GM12878 (cell line): ENCODE data around the gene HOXC12. TPM values are rescaled to one million over a fixed set of nuclear protein-coding genes. Genes with fewer than 3 reads are reported as not detected.

Experiments used
- ATAC-seq: fragments of 200-7000 bp; cut with Tn5 transposase; 3 replicates; pipeline ENCODE4 v1.9.1; 2020; ENCODE audit warnings: mild to moderate bottlenecking, moderate library complexity
- BruUV-seq: library from RNA; stranded (reverse); fragments of 400-500 nt; replicated peaks from 2 replicates; lab custom pipeline; 2021; lab: Mats Ljungman, UMichigan
- CTCF ChIA-PET: fragments of 300-600 bp; sonication (Branson Sonifier 250); formaldehyde crosslinking; extraction: SDS; loops from one replicate; lab custom pipeline; 2021; ENCODE audit warnings: inconsistent platforms; lab: Yijun Ruan, JAX
- POLR2A ChIA-PET: fragments of 350-600 bp; formaldehyde crosslinking; extraction: SDS; loops from one replicate; lab custom pipeline; 2021; ENCODE audit warnings: inconsistent platforms; lab: Charles Lee
- RAD21 ChIA-PET: fragments of 300-600 bp; sonication (Branson Sonifier 250); formaldehyde crosslinking; loops from one replicate; lab custom pipeline; 2023; ENCODE audit warnings: antibody characterized with exemption; ENCODE audit not compliant: unreplicated experiment; lab: Charles Lee
- SMC1A ChIA-PET: fragments of 300-600 bp; sonication (Branson Sonifier 250); formaldehyde crosslinking; loops from one replicate; lab custom pipeline; 2023; ENCODE audit not compliant: unreplicated experiment, uncharacterized antibody; lab: Charles Lee
- DNase-seq: peaks from one replicate; pipeline ENCODE4 v3.0.0-alpha.2; 2011; ENCODE audit warnings: low read depth, low spot score
- FAIRE-seq: peaks from 3 replicates; lab custom pipeline; 2011; peaks lifted over from hg19 to GRCh38; lab: Jason Lieb, UNC
- H2AFZ ChIP-seq: 2 replicates; pipeline ENCODE4 v1.6.0; 2011; ENCODE audit warnings: low read depth, low read length, control low read depth; ENCODE audit not compliant: control insufficient read depth
- H3K27ac ChIP-seq: 2 replicates; pipeline ENCODE4 v1.5.1; 2011; ENCODE audit warnings: control low read depth; ENCODE audit not compliant: control insufficient read depth, insufficient read depth
- H3K27me3 ChIP-seq, 2 experiments: replicated peaks in 1 of 2; 2 replicates each; pipeline versions ENCODE4 v1.6.0 to v1.6.1; 2011; ENCODE audit warnings: low read length in 1 of 2; ENCODE audit not compliant: control insufficient read depth in 2 of 2, insufficient read depth in 2 of 2
- H3K36me3 ChIP-seq, 2 experiments: 2 replicates each; pipeline ENCODE4 v1.5.1; 2011; ENCODE audit warnings: low read length in 1 of 2; ENCODE audit not compliant: control insufficient read depth in 2 of 2, insufficient read depth in 2 of 2
- H3K4me1 ChIP-seq: 2 replicates; pipeline ENCODE4 v1.6.1; 2011; ENCODE audit warnings: mild to moderate bottlenecking, low read length, moderate library complexity, mixed read lengths; ENCODE audit not compliant: control insufficient read depth, insufficient read depth
- H3K4me2 ChIP-seq: 2 replicates; pipeline ENCODE4 v1.6.0; 2011; ENCODE audit warnings: control low read depth; ENCODE audit not compliant: control insufficient read depth, insufficient read depth
- H3K4me3 ChIP-seq: fragments of 200-600 bp; sonication (generic); 2 replicates; pipeline ENCODE4 v1.5.1; 2016
- H3K79me2 ChIP-seq: 2 replicates; pipeline ENCODE4 v1.6.0; 2011; ENCODE audit warnings: low read length; ENCODE audit not compliant: control insufficient read depth, insufficient read depth
- H3K9ac ChIP-seq: 2 replicates; pipeline ENCODE4 v1.8.0; 2011; ENCODE audit warnings: low read length, control low read depth, mixed read lengths; ENCODE audit not compliant: control insufficient read depth, insufficient read depth
- H3K9me3 ChIP-seq: replicated peaks from 3 replicates; pipeline ENCODE4 v1.5.1; 2011; ENCODE audit warnings: mild to moderate bottlenecking, low read length; ENCODE audit not compliant: control insufficient read depth, insufficient read depth
- H4K20me1 ChIP-seq: 2 replicates; pipeline ENCODE4 v1.6.0; 2011; ENCODE audit not compliant: control insufficient read depth, insufficient read depth
- EZH2 ChIP-seq: IDR thresholded peaks from 2 replicates; pipeline ENCODE4 v1.6.1; 2012; ENCODE audit warnings: low read depth, mild to moderate bottlenecking, control low read depth, inconsistent platforms, low read length, borderline replicate concordance; ENCODE audit not compliant: control insufficient read depth
- IRF5 ChIP-seq: fragments of 450-650 bp; IDR thresholded peaks from 2 replicates; pipeline ENCODE4 v1.6.1; 2017; ENCODE audit warnings: borderline replicate concordance
- SMAD5 ChIP-seq: IDR thresholded peaks from 2 replicates; pipeline ENCODE4 v1.6.1; 2016; ENCODE audit warnings: antibody characterized with exemption, low read depth
- SUZ12 ChIP-seq: fragments of 200-600 bp; sonication (generic); IDR thresholded peaks from one replicate; pipeline ENCODE4 v1.6.1; 2018; ENCODE audit warnings: antibody characterized with exemption, mild to moderate bottlenecking; ENCODE audit not compliant: unreplicated experiment
- WGBS: methylation state at CpG from one replicate; pipeline ENCODE4 v1.1.6; 2016; ENCODE audit warnings: low lambda C conversion rate; ENCODE audit not compliant: insufficient replicate concordance, insufficient coverage; ENCODE audit errors: missing lambda C conversion rate; 5-methylcytosine and 5-hydroxymethylcytosine counted together
- in situ Hi-C: fragments of 300-500 bp; cut with MboI; formaldehyde crosslinking; loops from 9 replicates; pipeline ENCODE4 v1.14.3; 2018; ENCODE audit warnings: mixed read lengths
- intact Hi-C: fragments of 100-400 bp; cut with micrococcal nuclease; formaldehyde crosslinking; loops from one replicate; pipeline ENCODE4 v1.14.2; 2022; ENCODE audit not compliant: unreplicated experiment
- polyA plus RNA-seq, 11 experiments: library from polyadenylated mRNA; depleted of rRNA in 4 of 11; unstranded in 6 of 11; stranded (reverse) in 5 of 11; fragments of >200 nt; fragmentation: Nextera tagmentation in 4 of 11; fragmentation: Illumina TruSeq in 1 of 11; extraction: Ambion mirVana in 4 of 11; extraction: Trizol in 1 of 11; gene quantifications; 1 replicate in 1 of 11; 2 replicates in 10 of 11; pipeline versions ENCODE4 v1.2.1 to v1.2.3, GENCODE V29; 2011 to 2016; ENCODE audit warnings: inconsistent platforms in 2 of 11, missing spikeins in 2 of 11, low read depth in 1 of 11
- total RNA-seq, 4 experiments: library from RNA; depleted of rRNA in 3 of 4; stranded (reverse); fragments of >200 nt in 3 of 4; fragmentation: Illumina TruSeq in 1 of 4; extraction: Trizol in 1 of 4; gene quantifications; 2 replicates each; pipeline versions ENCODE4 v1.2.1 to v1.2.3, GENCODE V29; 2013 to 2021

The HOXC12 gene
- total and polyA plus RNA-seq, 10 of the 15 experiments (the other 5 are each of a cell fraction or from before 2014, with no cell fraction given) = not detected

DNA sequence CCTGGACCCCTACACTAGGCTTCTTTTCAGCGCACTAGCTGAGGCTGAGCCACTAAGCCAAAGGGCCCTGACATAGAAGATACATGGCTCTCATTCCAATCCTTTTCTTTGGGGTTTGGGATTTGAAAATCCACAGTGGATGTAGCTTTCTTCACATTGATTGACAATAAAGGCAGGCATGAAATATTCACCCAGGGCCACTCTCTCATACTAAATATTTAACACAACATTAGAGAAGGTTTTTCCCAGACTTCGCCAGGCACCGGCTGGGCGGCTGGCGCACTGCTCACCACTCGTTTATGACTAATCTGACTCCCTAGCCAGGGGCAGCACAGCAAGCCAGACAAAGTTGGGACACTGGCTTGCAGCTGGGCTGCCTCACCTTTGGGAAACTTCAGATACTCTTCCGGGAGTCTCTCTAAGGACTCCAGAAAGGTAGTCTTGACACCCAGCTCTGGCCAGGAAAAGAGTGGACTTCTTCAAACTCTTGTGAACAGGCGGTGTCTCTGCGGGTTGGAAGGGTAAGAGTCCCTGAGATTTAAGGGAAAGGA, 17.5 kb downstream of the HOXC12 start:
- Histone ChIP-seq H3K4me1 (no peaks in the 10 kb centered on the region; the same call in 1 of the 2 replicates), H3K4me3 (no peak overlapping the region), H3K9ac (no peak overlapping the region), H4K20me1 (no peaks in the 10 kb centered on the region; the same call in 1 of the 2 replicates), H3K9me3 (no peaks in the 10 kb centered on the region; the same call in 1 of the 3 replicates), H3K27ac (no peak overlapping the region), H2AFZ (no peak overlapping the region), H3K4me2 (no peak overlapping the region), H3K27me3 (peaks cover 27 to 38% of the 10 kb centered on the region in 2 experiments)
- in situ Hi-C loops = no loop called here
- 65% methylated on average over 9 of the region's 9 CpGs for WGBS
- CTCF ChIA-PET = no interaction called here
- DNase-seq (no peak), ATAC-seq (no peak)
- intact Hi-C loops = no loop called here
- POLR2A ChIA-PET = no interaction called here
- TF ChIP-seq IRF5 (no peak), SUZ12 (peak; percentile 67)
- TF ChIP-seq, all 136 proteins: peak for 1
- FAIRE-seq = no peak
- RAD21 ChIA-PET = no interaction called here
- SMC1A ChIA-PET = no interaction called here
- Histone ChIP-seq H3K79me2 (no peaks in the 10 kb centered on the region), H3K36me3 (no peaks in the 10 kb centered on the region)
- no TSS peak for BruUV-seq

- H3K4me3 ChIP-seq = no peak within 1 kb of the TSS
- FAIRE-seq (no peak), DNase-seq (no peak), ATAC-seq (no peak)
- H3K27me3 ChIP-seq = peaks cover 28 to 36% of the 10 kb centered on the region in 2 experiments
- H3K4me1 ChIP-seq = peaks cover 5% of the 10 kb centered on the region
- CTCF ChIA-PET = no interaction called here
- no peak within 1 kb of the TSS for H2AFZ ChIP-seq
- no peak within 1 kb of the TSS for H3K4me2 ChIP-seq
- POLR2A ChIA-PET = no interaction called here
- SMC1A ChIA-PET = no interaction called here
- no peaks in the 10 kb centered on the region; the same call in 1 of the 3 replicates for H3K9me3 ChIP-seq
- in situ Hi-C loops (no loop called here), intact Hi-C loops (no loop called here)
- 47% methylated on average over 14 of the region's 21 CpGs for WGBS
- no peak for TF ChIP-seq SMAD5
- TF ChIP-seq EZH2 = 0 out of 2 replicates have a peak, but pooled peaks have one; percentile 34
- no peak within 1 kb of the TSS for H3K27ac ChIP-seq
- H4K20me1 ChIP-seq = no peaks in the 10 kb centered on the region; the same call in 1 of the 2 replicates
- H3K79me2 ChIP-seq = no peaks in the 10 kb centered on the region
- BruUV-seq = no TSS peak
- H3K9ac ChIP-seq = no peak within 1 kb of the TSS
- H3K36me3 ChIP-seq = no peaks in the 10 kb centered on the region
- RAD21 ChIA-PET = no interaction called here
Measured at GRCh38 chr12:53972722-53973235, 18.1 kb downstream of the HOXC12 start, which contains the start of gene HOXC11. TSS of gene HOXC11 (plus strand) at chr12:53973126. CDS start at chr12:53973242, 116 bp downstream.
